WTC11 (cell line): ENCODE data around the gene VPS35L. TPM values are rescaled to one million over a fixed set of nuclear protein-coding genes. Genes with fewer than 3 reads are reported as not detected.

Experiments used
- ATAC-seq: fragments of 200-7000 bp; cut with Tn5 transposase; 2 replicates; pipeline ENCODE4 v1.10.0; 2021; ENCODE audit warnings: mild to moderate bottlenecking, moderate library complexity
- CTCF ChIA-PET: fragments of 300-600 bp; sonication (Branson Sonifier 250); formaldehyde crosslinking; loops from one replicate; lab custom pipeline; 2021; ENCODE audit warnings: antibody characterized with exemption; lab: Charles Lee
- POLR2A ChIA-PET: fragments of 350-600 bp; sonication (Branson Sonifier 250); formaldehyde crosslinking; loops from one replicate; lab custom pipeline; 2021; ENCODE audit warnings: antibody characterized with exemption; lab: Charles Lee
- DNase-seq: peaks from one replicate; pipeline ENCODE4 v3.0.0; 2021; ENCODE audit warnings: low spot score
- H3K27ac Mint-ChIP-seq: 2 replicates; pipeline ENCODE4 v1.8.0; 2021; ENCODE audit warnings: mixed read lengths
- H3K27me3 Mint-ChIP-seq: 2 replicates; pipeline ENCODE4 v1.8.0; 2021; ENCODE audit warnings: low read depth, mild to moderate bottlenecking, moderate library complexity, mixed read lengths
- H3K36me3 Mint-ChIP-seq: 2 replicates; pipeline ENCODE4 v1.8.0; 2021; ENCODE audit warnings: mixed read lengths
- H3K4me1 Mint-ChIP-seq: 2 replicates; pipeline ENCODE4 v1.8.0; 2022; ENCODE audit warnings: mixed read lengths
- H3K4me3 Mint-ChIP-seq: 2 replicates; pipeline ENCODE4 v1.8.0; 2021; ENCODE audit warnings: mild to moderate bottlenecking, moderate library complexity, mixed read lengths
- H3K9me3 Mint-ChIP-seq: 2 replicates; pipeline ENCODE4 v1.8.0; 2021; ENCODE audit warnings: mixed read lengths
- AR ChIP-seq: fragments of 250-450 bp; sonication (Bioruptor Pico); IDR thresholded peaks from 2 replicates; pipeline ENCODE4 v1.9.0; 2021; ENCODE audit warnings: mild to moderate bottlenecking
- ATF2 ChIP-seq: sonication (generic); formaldehyde crosslinking; IDR thresholded peaks from 2 replicates; pipeline ENCODE4 v1.8.1; 2022; ENCODE audit warnings: low read depth, missing genetic modification reagents, borderline replicate concordance
- ATF3 ChIP-seq: sonication (generic); formaldehyde crosslinking; conservative IDR thresholded peaks from 2 replicates; pipeline ENCODE4 v1.8.1; 2022; ENCODE audit warnings: mild to moderate bottlenecking, missing genetic modification reagents
- ATF6 ChIP-seq: sonication (generic); formaldehyde crosslinking; IDR thresholded peaks from 2 replicates; pipeline ENCODE4 v1.8.1; 2023; ENCODE audit warnings: mild to moderate bottlenecking, missing genetic modification reagents
- CBFB ChIP-seq: sonication (generic); formaldehyde crosslinking; IDR thresholded peaks from 2 replicates; pipeline ENCODE4 v1.8.1; 2022; ENCODE audit warnings: mild to moderate bottlenecking, low read depth, missing genetic modification reagents
- CDX4 ChIP-seq: fragments of 250-450 bp; sonication (Bioruptor Pico); IDR thresholded peaks from 2 replicates; pipeline ENCODE4 v1.9.0; 2021; ENCODE audit warnings: moderate library complexity, mild to moderate bottlenecking, inconsistent platforms, borderline replicate concordance
- EMX1 ChIP-seq: fragments of 250-450 bp; sonication (Bioruptor Pico); IDR thresholded peaks from 2 replicates; pipeline ENCODE4 v1.8.0; 2021; ENCODE audit warnings: mild to moderate bottlenecking
- ERG ChIP-seq: fragments of 250-450 bp; sonication (Bioruptor Pico); IDR thresholded peaks from 2 replicates; pipeline ENCODE4 v1.8.0; 2021; ENCODE audit warnings: mild to moderate bottlenecking
- FOXP4 ChIP-seq: sonication (generic); formaldehyde crosslinking; IDR thresholded peaks from 2 replicates; pipeline ENCODE4 v1.8.0; 2022; ENCODE audit warnings: mild to moderate bottlenecking, missing genetic modification reagents
- MLX ChIP-seq: sonication (generic); formaldehyde crosslinking; IDR thresholded peaks from 2 replicates; pipeline ENCODE4 v1.8.1; 2023; ENCODE audit warnings: mild to moderate bottlenecking, missing genetic modification reagents, moderate library complexity
- NFATC4 ChIP-seq: fragments of 250-450 bp; sonication (Bioruptor Pico); IDR thresholded peaks from 2 replicates; pipeline ENCODE4 v1.9.0; 2021; ENCODE audit warnings: mild to moderate bottlenecking
- NFYB ChIP-seq: sonication (generic); formaldehyde crosslinking; conservative IDR thresholded peaks from 2 replicates; pipeline ENCODE4 v1.8.0; 2022; ENCODE audit warnings: low read depth, missing genetic modification reagents
- RORB ChIP-seq: fragments of 250-450 bp; sonication (Bioruptor Pico); IDR thresholded peaks from 2 replicates; pipeline ENCODE4 v1.9.0; 2021; ENCODE audit warnings: mild to moderate bottlenecking
- SOX15 ChIP-seq: fragments of 250-450 bp; sonication (Bioruptor Pico); IDR thresholded peaks from 2 replicates; pipeline ENCODE4 v1.9.0; 2021; ENCODE audit warnings: mild to moderate bottlenecking
- ZNF121 ChIP-seq: sonication (generic); formaldehyde crosslinking; IDR thresholded peaks from 2 replicates; pipeline ENCODE4 v1.8.0; 2023; ENCODE audit warnings: missing genetic modification reagents
- ZNF281 ChIP-seq: sonication (generic); formaldehyde crosslinking; IDR thresholded peaks from 2 replicates; pipeline ENCODE4 v1.8.0; 2023; ENCODE audit warnings: mild to moderate bottlenecking, missing genetic modification reagents
- total RNA-seq: library from RNA; stranded (reverse); gene quantifications from 3 replicates; pipeline ENCODE4 v1.2.3, GENCODE V29; 2021

The VPS35L gene
- total RNA-seq, 1 experiment from 2014 or later: 59.7 TPM

GRCh38 chr16:19613834-19614233 lies 58.3 kb downstream of the VPS35L start:
- no peak overlapping the region for H3K4me3 Mint-ChIP-seq
- ChIA-PET CTCF (interaction anchor here (1.0 to 2.0 kb wide), 2 partner anchors 12 to 30 kb away, joined by 4 to 12 read pairs; no protein-coding TSS in a partner anchor), POLR2A (no interaction called here)
- ATAC-seq: no peak
- DNase-seq: no peak
- no peaks in the 10 kb centered on the region for H3K27me3 Mint-ChIP-seq
- H3K36me3 Mint-ChIP-seq: peaks cover 35% of the 10 kb centered on the region
- H3K27ac Mint-ChIP-seq: no peak overlapping the region
- H3K4me1 Mint-ChIP-seq: no peaks in the 10 kb centered on the region
- no peaks in the 10 kb centered on the region for H3K9me3 Mint-ChIP-seq
- TF ChIP-seq ATF2 (CRISPR knock-in tag) (no peak), AR (CRISPR knock-in tag) (no peak), ZNF281 (CRISPR knock-in tag) (no peak), RORB (CRISPR knock-in tag) (no peak), SOX15 (CRISPR knock-in tag) (no peak), MLX (CRISPR knock-in tag) (no peak), NFYB (no peak), ZNF121 (CRISPR knock-in tag) (no peak), ATF3 (no peak), NFATC4 (no peak), ATF6 (CRISPR knock-in tag) (no peak), FOXP4 (CRISPR knock-in tag) (no peak), CBFB (CRISPR knock-in tag) (no peak), ERG (CRISPR knock-in tag) (no peak), CDX4 (CRISPR knock-in tag) (no peak), EMX1 (no peak)
